Suprapubic skin (tissue), 4 donors: ENCODE data around the gene TNIK. TPM values are rescaled to one million over a fixed set of nuclear protein-coding genes. Genes with fewer than 3 reads are reported as not detected.

ENCODE experiments used
- DNase-seq, 2 donors: peaks; one replicate each; pipeline ENCODE4 v3.0.0-alpha.2; 2019; ENCODE audit warnings: low spot score in 2 of 2
- H3K27ac ChIP-seq: fragments of 200-600 bp; sonication (generic); one replicate; pipeline ENCODE4 v1.5.1; 2019
- H3K27me3 ChIP-seq: fragments of 200-600 bp; sonication (generic); one replicate; pipeline ENCODE4 v1.5.1; 2019
- H3K36me3 ChIP-seq: fragments of 200-600 bp; sonication (generic); one replicate; pipeline ENCODE4 v1.5.1; 2019
- H3K4me1 ChIP-seq: fragments of 200-600 bp; sonication (generic); one replicate; pipeline ENCODE4 v1.5.1; 2019
- H3K4me3 ChIP-seq: fragments of 200-600 bp; sonication (generic); one replicate; pipeline ENCODE4 v1.5.1; 2019; ENCODE audit warnings: mild to moderate bottlenecking
- H3K9me3 ChIP-seq: fragments of 200-600 bp; sonication (generic); one replicate; pipeline ENCODE4 v1.5.1; 2019
- CTCF ChIP-seq, 2 donors: fragments of 200-600 bp in 1 of 2; fragments of 450-650 bp in 1 of 2; sonication (generic) in 1 of 2; IDR thresholded peaks; one replicate each; pipeline ENCODE4 v1.5.1; 2016 to 2019; ENCODE audit warnings: antibody characterized with exemption in 2 of 2, mild to moderate bottlenecking in 1 of 2, moderate library complexity in 1 of 2
- EP300 ChIP-seq: sonication (generic); formaldehyde crosslinking; IDR thresholded peaks from one replicate; pipeline ENCODE4 v1.6.1; 2017; ENCODE audit warnings: antibody characterized with exemption
- POLR2A ChIP-seq, 2 donors: fragments of 450-650 bp; IDR thresholded peaks; one replicate each; pipeline ENCODE4 v1.6.1; 2017; ENCODE audit warnings: antibody characterized with exemption in 2 of 2, mild to moderate bottlenecking in 2 of 2, moderate library complexity in 2 of 2
- POLR2AphosphoS5 ChIP-seq, 3 donors: sonication (generic); formaldehyde crosslinking; IDR thresholded peaks; one replicate each; pipeline ENCODE4 v1.6.1; 2017; ENCODE audit warnings: antibody characterized with exemption in 3 of 3
- WGBS: methylation state at CpG from one replicate; pipeline ENCODE4 v1.1.5; 2018; 5-methylcytosine and 5-hydroxymethylcytosine counted together
- total RNA-seq, 4 donors: library from RNA; depleted of rRNA; stranded (reverse); fragments of >200 nt; gene quantifications; one replicate each; pipeline ENCODE4 v1.1.0, GENCODE V29; 2016

TNIK gene
- total RNA-seq, 4 donors from 2014 or later, result 2.0 to 4.3 (median 3.1) TPM

- 72% methylated on average over 3 of the region's 3 CpGs for WGBS
- Histone ChIP-seq H3K27ac (no peak overlapping the region), H3K27me3 (peaks cover 2% of the 10 kb centered on the region), H3K4me3 (no peak overlapping the region), H3K4me1 (no peaks in the 10 kb centered on the region), H3K9me3 (no peaks in the 10 kb centered on the region), H3K36me3 (no peaks in the 10 kb centered on the region)
- DNase-seq, result no peak
- no peak for TF ChIP-seq POLR2A (IDR thresholded peaks at IDR 0.05)
- TF ChIP-seq POLR2AphosphoS5 (IDR thresholded peaks at IDR 0.05), result no peak
- TF ChIP-seq EP300, result no peak
- no peak for TF ChIP-seq CTCF (IDR thresholded peaks at IDR 0.05)
These were observed 23.8 kb downstream of the TNIK start for GRCh38 chr3:171436380-171436779.

- H3K27ac ChIP-seq, result no peak overlapping the region
- no peaks in the 10 kb centered on the region for H3K36me3 ChIP-seq
- no peak overlapping the region for H3K4me3 ChIP-seq
- TF ChIP-seq POLR2A (IDR thresholded peaks at IDR 0.05) (no peak), EP300 (no peak), CTCF (IDR thresholded peaks at IDR 0.05) (no peak), POLR2AphosphoS5 (IDR thresholded peaks at IDR 0.05) (no peak)
- no peaks in the 10 kb centered on the region for H3K4me1 ChIP-seq
- H3K9me3 ChIP-seq, result no peaks in the 10 kb centered on the region
- no peak for DNase-seq
- H3K27me3 ChIP-seq, result peaks cover 2% of the 10 kb centered on the region
These were observed 24.4 kb downstream of the TNIK start for GRCh38 chr3:171435757-171436156.

- H3K9me3 ChIP-seq, result no peaks in the 10 kb centered on the region
- H3K27ac ChIP-seq, result no peak overlapping the region
- no peak for DNase-seq
- H3K4me1 ChIP-seq, result no peaks in the 10 kb centered on the region
- no peak overlapping the region for H3K4me3 ChIP-seq
- TF ChIP-seq POLR2AphosphoS5 (IDR thresholded peaks at IDR 0.05) (no peak), POLR2A (IDR thresholded peaks at IDR 0.05) (no peak), CTCF (IDR thresholded peaks at IDR 0.05) (no peak), EP300 (no peak)
- no peaks in the 10 kb centered on the region for H3K27me3 ChIP-seq
- no peaks in the 10 kb centered on the region for H3K36me3 ChIP-seq
- 89% methylated on average over 1 of the region's 1 CpG for WGBS
These were observed 25.1 kb downstream of the TNIK start for GRCh38 chr3:171435143-171435542.

GRCh38 chr3:171432548-171432947, 27.7 kb downstream of the TNIK start:
- Histone ChIP-seq H3K27me3 (no peaks in the 10 kb centered on the region), H3K36me3 (no peaks in the 10 kb centered on the region), H3K4me1 (no peaks in the 10 kb centered on the region), H3K9me3 (no peaks in the 10 kb centered on the region), H3K27ac (no peak overlapping the region), H3K4me3 (no peak overlapping the region)
- no peak for DNase-seq
- TF ChIP-seq POLR2AphosphoS5 (IDR thresholded peaks at IDR 0.05) (no peak), POLR2A (IDR thresholded peaks at IDR 0.05) (no peak), EP300 (no peak), CTCF (IDR thresholded peaks at IDR 0.05) (no peak)
- 30% methylated on average over 1 of the region's 1 CpG for WGBS

GRCh38 chr3:171431550-171431949, 28.7 kb downstream of the TNIK start:
- H3K4me1 ChIP-seq, result no peaks in the 10 kb centered on the region
- WGBS, result 95% methylated on average over 1 of the region's 1 CpG
- no peaks in the 10 kb centered on the region for H3K9me3 ChIP-seq
- H3K4me3 ChIP-seq, result no peak overlapping the region
- no peak for DNase-seq
- H3K27ac ChIP-seq, result no peak overlapping the region
- TF ChIP-seq POLR2A (IDR thresholded peaks at IDR 0.05), result no peak
- H3K27me3 ChIP-seq, result no peaks in the 10 kb centered on the region
- H3K36me3 ChIP-seq, result no peaks in the 10 kb centered on the region

GRCh38 chr3:171430530-171430929, 29.7 kb downstream of the TNIK start:
- H3K27ac ChIP-seq, result no peak overlapping the region
- no peaks in the 10 kb centered on the region for H3K27me3 ChIP-seq
- TF ChIP-seq POLR2AphosphoS5 (IDR thresholded peaks at IDR 0.05), result no peak
- no peak for TF ChIP-seq POLR2A (IDR thresholded peaks at IDR 0.05)
- no peak for TF ChIP-seq EP300
- no peak for TF ChIP-seq CTCF (IDR thresholded peaks at IDR 0.05)
- H3K9me3 ChIP-seq, result no peaks in the 10 kb centered on the region
- no peak for DNase-seq
- H3K36me3 ChIP-seq, result no peaks in the 10 kb centered on the region
- no peak overlapping the region for H3K4me3 ChIP-seq
- no peaks in the 10 kb centered on the region for H3K4me1 ChIP-seq
